Gastroesophageal sphincter (tissue), 4 donors: ENCODE data around the gene AAK1. TPM values are rescaled to one million over a fixed set of nuclear protein-coding genes. Genes with fewer than 3 reads are reported as not detected.

Experiments used
- ATAC-seq: fragments of 150-250 bp; one replicate; pipeline ENCODE4 v1.9.1; 2016; ENCODE audit warnings: mild to moderate bottlenecking, moderate library complexity
- H3K27ac ChIP-seq, 4 donors: fragments of 200-600 bp; sonication (generic) in 3 of 4; 1 replicate in 3 of 4; 2 replicates in 1 of 4; pipeline ENCODE4 v1.5.1; 2016 to 2019
- H3K27me3 ChIP-seq: fragments of 200-600 bp; sonication (generic); one replicate; pipeline ENCODE4 v1.5.1; 2019
- H3K36me3 ChIP-seq, 2 donors: fragments of 200-600 bp; sonication (generic); one replicate each; pipeline ENCODE4 v1.5.1; 2019; ENCODE audit warnings: control low read depth in 1 of 2
- H3K4me1 ChIP-seq, 3 donors: fragments of 200-600 bp; sonication (generic); 1 replicate in 2 of 3; 2 replicates in 1 of 3; pipeline ENCODE4 v1.5.1; 2016 to 2019; ENCODE audit warnings: control low read depth in 2 of 3
- H3K4me3 ChIP-seq, 2 donors: fragments of 200-600 bp; sonication (generic); one replicate each; pipeline ENCODE4 v1.5.1; 2019; ENCODE audit warnings: mild to moderate bottlenecking in 1 of 2, moderate library complexity in 1 of 2
- H3K9me3 ChIP-seq, 3 donors: fragments of 200-600 bp; sonication (generic); one replicate each; pipeline ENCODE4 v1.5.1; 2017 to 2019; ENCODE audit warnings: control low read depth in 2 of 3
- CTCF ChIP-seq, 4 experiments: fragments of 200-600 bp in 2 of 4; fragments of 450-650 bp in 2 of 4; sonication (generic) in 1 of 4; IDR thresholded peaks; one replicate each; pipeline ENCODE4 v1.5.1; 2017 to 2019; ENCODE audit warnings: antibody characterized with exemption in 4 of 4, mild to moderate bottlenecking in 2 of 4, moderate library complexity in 2 of 4
- EP300 ChIP-seq: sonication (generic); formaldehyde crosslinking; IDR thresholded peaks from one replicate; pipeline ENCODE4 v1.6.1; 2017; ENCODE audit warnings: antibody characterized with exemption, mild to moderate bottlenecking
- POLR2A ChIP-seq, 2 donors: fragments of 450-650 bp; IDR thresholded peaks; one replicate each; pipeline ENCODE4 v1.6.1; 2017; ENCODE audit warnings: antibody characterized with exemption in 2 of 2, mild to moderate bottlenecking in 2 of 2, moderate library complexity in 1 of 2
- POLR2AphosphoS5 ChIP-seq: sonication (generic); formaldehyde crosslinking; IDR thresholded peaks from one replicate; pipeline ENCODE4 v1.6.1; 2017; ENCODE audit warnings: antibody characterized with exemption
- WGBS, 2 donors: methylation state at CpG; one replicate each; pipeline ENCODE4 v1.1.5; 2018; ENCODE audit warnings: low coverage in 1 of 2; 5-methylcytosine and 5-hydroxymethylcytosine counted together
- total RNA-seq, 4 donors: library from RNA; depleted of rRNA; stranded (reverse); fragments of >200 nt; gene quantifications; one replicate each; pipeline ENCODE4 v1.1.0, GENCODE V29; 2016

The AAK1 gene
- total RNA-seq, 4 donors from 2014 or later, result 32.3 to 55.9 (median 49.6) TPM

- H3K4me3 ChIP-seq, result no peak overlapping the region
- peaks cover 0 to 10% (median 0%) of the 10 kb centered on the region in 3 donors for H3K4me1 ChIP-seq
- no peaks in the 10 kb centered on the region for H3K9me3 ChIP-seq
- TF ChIP-seq CTCF (IDR thresholded peaks at IDR 0.05) (no peak), POLR2A (IDR thresholded peaks at IDR 0.05) (no peak), EP300 (no peak), POLR2AphosphoS5 (no peak)
- no peak for ATAC-seq
- no peaks in the 10 kb centered on the region for H3K27me3 ChIP-seq
- WGBS, 2 donors, result 84% methylated on average over 7 of the region's 7 CpGs
- H3K36me3 ChIP-seq, result no peaks in the 10 kb centered on the region
- H3K27ac ChIP-seq, result no peak overlapping the region
These were observed 44.6 kb upstream of the AAK1 start for GRCh38 chr2:69687971-69688611.

DNA sequence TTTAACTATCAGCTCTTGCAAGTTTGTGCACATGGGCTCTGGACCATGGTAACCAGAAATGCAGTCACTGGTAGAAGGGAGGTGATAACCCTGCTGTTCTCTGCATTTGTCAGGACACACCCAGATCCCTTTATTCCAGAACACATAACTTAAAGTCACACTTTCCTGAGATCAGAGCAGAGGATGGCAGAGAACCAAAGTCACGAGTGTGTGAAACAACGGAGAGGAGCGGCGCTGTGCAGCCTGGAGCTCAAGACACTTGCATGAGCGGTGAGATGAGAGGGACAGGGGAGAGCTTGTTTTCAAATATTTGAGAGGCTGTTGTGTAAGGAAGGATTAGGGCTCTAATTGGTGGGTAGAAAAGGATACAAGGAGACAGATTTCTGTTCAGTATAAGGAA is 43.3 kb upstream of the AAK1 start:
- Histone ChIP-seq H3K27ac (no peak overlapping the region), H3K4me1 (peaks cover 0 to 19% (median 0%) of the 10 kb centered on the region in 3 donors), H3K27me3 (no peaks in the 10 kb centered on the region), H3K4me3 (no peak overlapping the region), H3K36me3 (no peaks in the 10 kb centered on the region), H3K9me3 (no peaks in the 10 kb centered on the region)
- no peak for ATAC-seq
- TF ChIP-seq CTCF (IDR thresholded peaks at IDR 0.05) (no peak), EP300 (no peak), POLR2A (IDR thresholded peaks at IDR 0.05) (no peak), POLR2AphosphoS5 (no peak)
- WGBS, 2 donors, result 80 to 90% methylated on average over 5 of the region's 5 CpGs

DNA sequence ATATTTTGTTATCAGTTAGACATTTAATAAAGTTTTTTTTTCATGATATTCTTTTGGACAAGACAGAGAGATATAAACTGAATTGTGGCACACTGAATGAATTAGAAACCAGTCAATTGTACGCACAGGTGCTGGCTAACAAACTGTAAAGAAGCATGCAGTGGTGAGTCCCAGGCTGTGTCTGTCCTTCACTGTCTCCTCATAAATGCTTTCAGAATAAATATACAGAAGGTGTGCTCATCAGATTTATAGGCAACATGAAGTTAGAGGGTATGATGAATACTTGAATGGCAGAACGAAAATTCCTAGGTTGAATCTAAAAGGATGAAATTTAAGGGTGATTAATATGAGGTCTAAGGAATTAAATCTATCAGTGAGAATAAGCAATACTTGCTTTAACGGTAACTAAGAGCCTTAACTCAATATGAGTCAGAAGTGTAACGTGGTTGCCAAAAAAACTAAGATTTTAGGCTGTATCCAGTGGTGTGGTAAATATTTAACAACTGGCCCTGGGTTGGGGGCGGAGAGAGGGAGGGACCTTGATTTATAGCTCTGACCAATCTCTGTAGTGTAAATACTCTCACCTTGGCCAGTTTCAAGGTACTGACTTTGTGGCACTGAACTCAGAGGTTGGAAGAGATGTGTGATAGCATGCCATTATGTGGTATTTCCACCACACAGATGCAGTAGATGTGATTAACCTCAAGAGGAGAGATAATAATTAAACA is 41.9 kb upstream of the AAK1 start:
- Histone ChIP-seq H3K4me1 (peaks cover 0 to 19% (median 0%) of the 10 kb centered on the region in 3 donors), H3K9me3 (no peaks in the 10 kb centered on the region), H3K4me3 (no peak overlapping the region), H3K27me3 (no peaks in the 10 kb centered on the region), H3K27ac (no peak overlapping the region), H3K36me3 (no peaks in the 10 kb centered on the region)
- TF ChIP-seq POLR2AphosphoS5, result no peak
- TF ChIP-seq POLR2A (IDR thresholded peaks at IDR 0.05), result no peak
- TF ChIP-seq EP300, result no peak
- TF ChIP-seq CTCF (IDR thresholded peaks at IDR 0.05), result no peak
- ATAC-seq, result no peak
- WGBS, 2 donors, result 61 to 68% methylated on average over 4 to 5 of the region's 5 CpGs

- TF ChIP-seq EP300, result no peak
- TF ChIP-seq POLR2A (IDR thresholded peaks at IDR 0.05), result no peak
- peak; percentile 64 for TF ChIP-seq POLR2AphosphoS5
- TF ChIP-seq CTCF (IDR thresholded peaks at IDR 0.05), result no peak
- no peaks in the 10 kb centered on the region for H3K9me3 ChIP-seq
- no peaks in the 10 kb centered on the region for H3K27me3 ChIP-seq
- no peak overlapping the region for H3K4me3 ChIP-seq
- 31 to 40% methylated on average over 5 of the region's 5 CpGs for WGBS, 2 donors
- H3K36me3 ChIP-seq, result no peaks in the 10 kb centered on the region
- peak overlapping the region in 3 of 4 donors; percentile 43 to 52 (median 44) for H3K27ac ChIP-seq
- H3K4me1 ChIP-seq, result peaks cover 0 to 19% (median 0%) of the 10 kb centered on the region in 3 donors
- peak; percentile 75 for ATAC-seq
These were observed 39.8 kb upstream of the AAK1 start for GRCh38 chr2:69683170-69683971.
